Trophoblast cell (in vitro differentiated cells and primary cell): ENCODE measurements around the gene TMEM47. TPM values are rescaled to one million over a fixed set of nuclear protein-coding genes. Genes with fewer than 3 reads are reported as not detected.
A peak's percentile ranks its signal among the peaks of the same experiment; 100 is the strongest.

Source experiments
- DNase-seq, 2 donors: peaks; one replicate each; pipeline ENCODE4 v3.0.0-alpha.2; 2016
- H2AFZ ChIP-seq: 2 replicates; pipeline ENCODE4 v1.6.1; 2013; ENCODE audit warnings: low read length, moderate library complexity, mild to moderate bottlenecking; ENCODE audit not compliant: insufficient read depth, poor library complexity
- H2AK5ac ChIP-seq: 2 replicates; pipeline ENCODE4 v1.6.1; 2013; ENCODE audit warnings: mild to moderate bottlenecking, low read length
- H2BK120ac ChIP-seq: 2 replicates; pipeline ENCODE4 v1.6.1; 2013; ENCODE audit warnings: low read length, mild to moderate bottlenecking, moderate library complexity; ENCODE audit not compliant: insufficient read depth, poor library complexity
- H2BK12ac ChIP-seq: 2 replicates; pipeline ENCODE4 v1.6.1; 2013; ENCODE audit warnings: mild to moderate bottlenecking, low read length, moderate library complexity
- H2BK5ac ChIP-seq: 2 replicates; pipeline ENCODE4 v1.6.1; 2013; ENCODE audit warnings: low read length, low read depth, moderate library complexity, mild to moderate bottlenecking; ENCODE audit not compliant: poor library complexity
- H3K14ac ChIP-seq: 2 replicates; pipeline ENCODE4 v1.6.1; 2013; ENCODE audit warnings: mild to moderate bottlenecking, low read length
- H3K18ac ChIP-seq: 2 replicates; pipeline ENCODE4 v1.6.1; 2013; ENCODE audit warnings: mild to moderate bottlenecking, low read length
- H3K23ac ChIP-seq: 2 replicates; pipeline ENCODE4 v1.6.1; 2013; ENCODE audit warnings: low read length
- H3K27ac ChIP-seq: 2 replicates; pipeline ENCODE4 v1.5.1; 2013; ENCODE audit warnings: low read depth, mild to moderate bottlenecking, inconsistent platforms, low read length, moderate library complexity
- H3K27me3 ChIP-seq: 2 replicates; pipeline ENCODE4 v1.6.1; 2013; ENCODE audit warnings: inconsistent platforms, mild to moderate bottlenecking, low read length, moderate library complexity; ENCODE audit not compliant: insufficient read depth
- H3K36me3 ChIP-seq, 2 experiments: 1 replicate in 1 of 2; 2 replicates in 1 of 2; pipeline ENCODE4 v1.6.1; 2013; ENCODE audit warnings: low read length in 2 of 2, mild to moderate bottlenecking in 2 of 2, moderate library complexity in 1 of 2; ENCODE audit not compliant: insufficient read depth in 2 of 2, control insufficient read depth in 1 of 2
- H3K4ac ChIP-seq: 2 replicates; pipeline ENCODE4 v1.6.1; 2013; ENCODE audit warnings: low read depth, mild to moderate bottlenecking, low read length, moderate library complexity
- H3K4me1 ChIP-seq, 2 experiments: 1 replicate in 1 of 2; 2 replicates in 1 of 2; pipeline ENCODE4 v1.6.1; 2013; ENCODE audit warnings: low read length in 2 of 2, mild to moderate bottlenecking in 2 of 2, moderate library complexity in 1 of 2; ENCODE audit not compliant: insufficient read depth in 2 of 2, control insufficient read depth in 1 of 2
- H3K4me2 ChIP-seq: 2 replicates; pipeline ENCODE4 v1.6.1; 2013; ENCODE audit warnings: inconsistent platforms, mild to moderate bottlenecking, low read length, moderate library complexity
- H3K4me3 ChIP-seq: 2 replicates; pipeline ENCODE4 v1.5.1; 2013; ENCODE audit warnings: mild to moderate bottlenecking, low read depth, low read length, inconsistent platforms
- H3K79me1 ChIP-seq: one replicate; pipeline ENCODE4 v1.6.1; 2013; ENCODE audit warnings: low read length
- H3K79me2 ChIP-seq: 2 replicates; pipeline ENCODE4 v1.6.1; 2013; ENCODE audit warnings: low read length, mild to moderate bottlenecking; ENCODE audit not compliant: control insufficient read depth, insufficient read depth, poor library complexity
- H3K9ac ChIP-seq: 2 replicates; pipeline ENCODE4 v1.6.1; 2013; ENCODE audit warnings: mild to moderate bottlenecking, low read length
- H3K9me3 ChIP-seq: 2 replicates; pipeline ENCODE4 v1.6.1; 2013; ENCODE audit warnings: low read depth, mild to moderate bottlenecking, control low read depth, inconsistent platforms, low read length; ENCODE audit not compliant: insufficient read depth
- H4K12ac ChIP-seq: 2 replicates; pipeline ENCODE4 v1.6.1; 2013; ENCODE audit warnings: low read depth, mild to moderate bottlenecking, low read length, moderate library complexity
- H4K8ac ChIP-seq: 2 replicates; pipeline ENCODE4 v1.6.1; 2013; ENCODE audit warnings: low read depth, mild to moderate bottlenecking, low read length, moderate library complexity
- H4K91ac ChIP-seq: one replicate; pipeline ENCODE4 v1.6.1; 2013; ENCODE audit warnings: low read depth, mild to moderate bottlenecking, low read length, moderate library complexity
- WGBS: extraction: QIAGEN DNeasy Blood & Tissue Kit; methylation state at CpG from one replicate; pipeline ENCODE4 v1.1.7; 2013; ENCODE audit warnings: missing lambda C conversion rate; ENCODE audit not compliant: insufficient read length, insufficient coverage; ENCODE audit errors: extremely low coverage; 5-methylcytosine and 5-hydroxymethylcytosine counted together
- polyA plus RNA-seq: library from polyadenylated mRNA; stranded (reverse); fragments of 200-250 nt; gene quantifications from 2 replicates; pipeline ENCODE4 v1.2.3, GENCODE V29; 2013

The TMEM47 gene
- 15.9 and 16.9 TPM in 2 replicates for polyA plus RNA-seq

- no CpG with 5 or more reads among the region's 100 CpGs for WGBS
Observed at GRCh38 chrX:34656842-34657725, at the start of gene TMEM47. TSS of gene TMEM47 (minus strand) at chrX:34657285. CDS start at chrX:34657029, 256 bp downstream.

DNA sequence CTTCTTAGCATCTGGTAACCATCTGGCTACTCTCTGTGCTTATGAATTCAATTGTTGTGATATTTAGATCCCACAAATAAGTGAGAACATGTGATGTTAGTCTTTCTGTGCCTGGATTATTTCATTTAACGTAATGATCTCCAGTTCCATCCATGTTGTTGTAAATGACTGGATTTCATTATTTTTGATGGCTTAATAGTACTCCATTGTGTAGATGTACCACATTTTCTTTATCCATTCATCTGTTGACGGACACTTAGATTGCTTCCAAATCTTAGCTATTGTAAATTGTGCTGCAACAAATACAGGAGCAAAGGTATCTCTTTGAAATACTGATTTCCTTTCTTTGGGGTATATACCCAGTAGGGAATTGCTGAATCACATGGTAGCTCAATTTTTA, 30.0 kb upstream of the TMEM47 start:
- no peak overlapping the region for H2BK120ac ChIP-seq
- no peak overlapping the region for H4K8ac ChIP-seq
- no peak overlapping the region for H3K27ac ChIP-seq
- H4K12ac ChIP-seq, result no peak overlapping the region
- no peak overlapping the region for H3K14ac ChIP-seq
- no peak overlapping the region for H2AFZ ChIP-seq
- no peaks in the 10 kb centered on the region for H3K79me2 ChIP-seq
- H3K9ac ChIP-seq, result no peak overlapping the region
- no peak overlapping the region for H2BK12ac ChIP-seq
- DNase-seq, result no peak
- no peak overlapping the region for H3K4ac ChIP-seq
- no CpG with 5 or more reads among the region's 2 CpGs for WGBS
- H3K18ac ChIP-seq, result no peak overlapping the region
- no peak overlapping the region for H3K23ac ChIP-seq
- H2BK5ac ChIP-seq, result no peak overlapping the region
- no peak overlapping the region for H4K91ac ChIP-seq
- H2AK5ac ChIP-seq, result no peak overlapping the region
- H3K27me3 ChIP-seq, result no peaks in the 10 kb centered on the region
- H3K4me1 ChIP-seq, result no peaks in the 10 kb centered on the region
- no peaks in the 10 kb centered on the region for H3K9me3 ChIP-seq
- no peaks in the 10 kb centered on the region for H3K79me1 ChIP-seq
- H3K4me2 ChIP-seq, result no peak overlapping the region
- H3K4me3 ChIP-seq, result no peak overlapping the region
- no peaks in the 10 kb centered on the region for H3K36me3 ChIP-seq

More at GRCh38 chrX:34656842-34657725, at the start of gene TMEM47:
- Histone ChIP-seq H3K9me3 (no peaks in the 10 kb centered on the region), H3K14ac (peak within 1 kb of the TSS; percentile 56), H4K8ac (no peak within 1 kb of the TSS), H3K36me3 (no peaks in the 10 kb centered on the region), H3K4me3 (peak within 1 kb of the TSS; percentile 92), H4K12ac (peak within 1 kb of the TSS; percentile 43), H2BK120ac (peak within 1 kb of the TSS; percentile 33), H4K91ac (peak within 1 kb of the TSS; percentile 37), H3K9ac (peak within 1 kb of the TSS; percentile 82), H3K18ac (peak within 1 kb of the TSS; percentile 29), H3K79me2 (peaks cover 3% of the 10 kb centered on the region), H3K4me1 (no peaks in the 10 kb centered on the region), H3K4me2 (peak within 1 kb of the TSS; percentile 90), H3K27me3 (no peaks in the 10 kb centered on the region), H2BK5ac (no peak within 1 kb of the TSS), H2BK12ac (peak within 1 kb of the TSS; percentile 31), H3K79me1 (peaks cover 7% of the 10 kb centered on the region), H3K27ac (no peak within 1 kb of the TSS), H3K4ac (peak within 1 kb of the TSS; percentile 41), H2AK5ac (peak within 1 kb of the TSS; percentile 32), H3K23ac (no peak within 1 kb of the TSS), H2AFZ (no peak within 1 kb of the TSS)
- DNase-seq, result peak; percentile 14 to 57

GRCh38 chrX:34659575-34659974, 2.5 kb upstream of the TMEM47 start:
- Histone ChIP-seq H4K12ac (no peak overlapping the region), H3K79me2 (peaks cover 3% of the 10 kb centered on the region), H3K79me1 (peaks cover 7% of the 10 kb centered on the region), H4K91ac (no peak overlapping the region), H3K27ac (no peak overlapping the region), H3K4me1 (no peaks in the 10 kb centered on the region), H4K8ac (no peak overlapping the region), H3K36me3 (no peaks in the 10 kb centered on the region), H2AK5ac (no peak overlapping the region), H3K18ac (no peak overlapping the region), H3K27me3 (no peaks in the 10 kb centered on the region), H3K23ac (no peak overlapping the region), H2BK12ac (no peak overlapping the region), H2BK120ac (no peak overlapping the region), H3K9me3 (no peaks in the 10 kb centered on the region), H3K9ac (no peak overlapping the region), H3K4me2 (no peak overlapping the region), H3K14ac (no peak overlapping the region), H2AFZ (no peak overlapping the region), H2BK5ac (no peak overlapping the region), H3K4ac (no peak overlapping the region), H3K4me3 (no peak overlapping the region)
- no CpG with 5 or more reads among the region's 1 CpG for WGBS
- no peak for DNase-seq

- no peak overlapping the region for H4K91ac ChIP-seq
- H3K18ac ChIP-seq, result no peak overlapping the region
- no peak overlapping the region for H2AFZ ChIP-seq
- H2BK120ac ChIP-seq, result no peak overlapping the region
- no peak overlapping the region for H2BK5ac ChIP-seq
- no peak overlapping the region for H3K9ac ChIP-seq
- WGBS, result no CpG with 5 or more reads among the region's 4 CpGs
- DNase-seq, result no peak
- H3K27me3 ChIP-seq, result no peaks in the 10 kb centered on the region
- H3K79me2 ChIP-seq, result peaks cover 3% of the 10 kb centered on the region
- no peak overlapping the region for H2BK12ac ChIP-seq
- no peak overlapping the region for H3K4me2 ChIP-seq
- H4K8ac ChIP-seq, result no peak overlapping the region
- H3K4ac ChIP-seq, result no peak overlapping the region
- no peaks in the 10 kb centered on the region for H3K4me1 ChIP-seq
- H4K12ac ChIP-seq, result no peak overlapping the region
- no peak overlapping the region for H3K14ac ChIP-seq
- no peak overlapping the region for H3K27ac ChIP-seq
- no peaks in the 10 kb centered on the region for H3K9me3 ChIP-seq
- no peak overlapping the region for H3K4me3 ChIP-seq
- no peaks in the 10 kb centered on the region for H3K36me3 ChIP-seq
- no peak overlapping the region for H3K23ac ChIP-seq
- no peak overlapping the region for H2AK5ac ChIP-seq
- H3K79me1 ChIP-seq, result peaks cover 7% of the 10 kb centered on the region
Observed at GRCh38 chrX:34658326-34658725, 1.2 kb upstream of the TMEM47 start.
